ENCODE results near the gene AP3M1. TPM values are rescaled to one million over a fixed set of nuclear protein-coding genes. Genes with fewer than 3 reads are reported as not detected.

AP3M1 gene
- total RNA-seq, 6 experiments from 2014 or later = 41.4 to 51.5 (median 47.0) TPM

- Mint-ChIP-seq H3K36me3 (ENCODE audit: low read depth) (peaks cover 43% of the 10 kb centered on the region), H3K27ac (peak overlapping the region; percentile 74), H3K4me1 (ENCODE audit: low read depth) (peaks cover 29% of the 10 kb centered on the region), H3K4me3 (no peak overlapping the region; the same call in 1 of the 2 replicates), H3K27me3 (ENCODE audit: insufficient read depth) (peaks cover 5% of the 10 kb centered on the region), H3K9me3 (no peaks in the 10 kb centered on the region)
- DNase-seq = no peak
- TF ChIP-seq CTCF (IDR thresholded peaks at IDR 0.05) = no peak
These were observed 61.9 kb downstream of the AP3M1 start for GRCh38 chr10:74088722-74089121.

GRCh38 chr10:74086317-74086716 lies 64.3 kb downstream of the AP3M1 start:
- peak overlapping the region; percentile 53 for H3K27ac Mint-ChIP-seq

GRCh38 chr10:74084955-74085354 lies 65.7 kb downstream of the AP3M1 start:
- H3K4me3 Mint-ChIP-seq = no peak overlapping the region
- TF ChIP-seq CTCF (IDR thresholded peaks at IDR 0.05) = no peak
- no peak overlapping the region for H3K27ac Mint-ChIP-seq
- H3K9me3 Mint-ChIP-seq = no peaks in the 10 kb centered on the region
- H3K36me3 Mint-ChIP-seq (ENCODE audit: low read depth) = peaks cover 35% of the 10 kb centered on the region
- DNase-seq = no peak
- peaks cover 40% of the 10 kb centered on the region for H3K4me1 Mint-ChIP-seq (ENCODE audit: low read depth)
- peaks cover 3% of the 10 kb centered on the region; the same call in 1 of the 2 replicates for H3K27me3 Mint-ChIP-seq (ENCODE audit: insufficient read depth)

More at GRCh38 chr10:74086317-74086716, 64.3 kb downstream of the AP3M1 start:
- Mint-ChIP-seq H3K27me3 (ENCODE audit: insufficient read depth) (peaks cover 3% of the 10 kb centered on the region; the same call in 1 of the 2 replicates), H3K36me3 (ENCODE audit: low read depth) (peaks cover 43% of the 10 kb centered on the region), H3K9me3 (no peaks in the 10 kb centered on the region), H3K4me1 (ENCODE audit: low read depth) (peaks cover 26% of the 10 kb centered on the region), H3K4me3 (no peak overlapping the region)
- DNase-seq = no peak
- no peak for TF ChIP-seq CTCF (IDR thresholded peaks at IDR 0.05)

GRCh38 chr10:74083304-74083703 lies 67.3 kb downstream of the AP3M1 start:
- no peak for DNase-seq
- Mint-ChIP-seq H3K4me3 (no peak overlapping the region), H3K27ac (peak overlapping the region; percentile 16; the same call in 1 of the 2 replicates), H3K27me3 (ENCODE audit: insufficient read depth) (no peaks in the 10 kb centered on the region), H3K36me3 (ENCODE audit: low read depth) (peaks cover 27% of the 10 kb centered on the region), H3K9me3 (no peaks in the 10 kb centered on the region), H3K4me1 (ENCODE audit: low read depth) (peaks cover 51% of the 10 kb centered on the region)
- no peak for TF ChIP-seq CTCF (IDR thresholded peaks at IDR 0.05)

- H3K4me1 Mint-ChIP-seq (ENCODE audit: low read depth) = peaks cover 63% of the 10 kb centered on the region
- no peaks in the 10 kb centered on the region for H3K9me3 Mint-ChIP-seq
- DNase-seq = no peak
- TF ChIP-seq CTCF (IDR thresholded peaks at IDR 0.05) = no peak
- H3K4me3 Mint-ChIP-seq = no peak overlapping the region
- peak overlapping the region; percentile 70 for H3K27ac Mint-ChIP-seq
- H3K36me3 Mint-ChIP-seq (ENCODE audit: low read depth) = peaks cover 36% of the 10 kb centered on the region
- no peaks in the 10 kb centered on the region for H3K27me3 Mint-ChIP-seq (ENCODE audit: insufficient read depth)
These were observed 68.5 kb downstream of the AP3M1 start for GRCh38 chr10:74081941-74082718.

Measured in HFFc6 (cell line).